ENCODE data around the gene PRAC2. TPM values are rescaled to one million over a fixed set of nuclear protein-coding genes. Genes with fewer than 3 reads are reported as not detected.
"Not testable (repeated sequence)": the region's sequence is repeated elsewhere in the genome, so short reads cannot be mapped to it uniquely, and the experiment has no call there.

PRAC2 gene
- total RNA-seq, 1 donor from 2014 or later = not detected

DNA sequence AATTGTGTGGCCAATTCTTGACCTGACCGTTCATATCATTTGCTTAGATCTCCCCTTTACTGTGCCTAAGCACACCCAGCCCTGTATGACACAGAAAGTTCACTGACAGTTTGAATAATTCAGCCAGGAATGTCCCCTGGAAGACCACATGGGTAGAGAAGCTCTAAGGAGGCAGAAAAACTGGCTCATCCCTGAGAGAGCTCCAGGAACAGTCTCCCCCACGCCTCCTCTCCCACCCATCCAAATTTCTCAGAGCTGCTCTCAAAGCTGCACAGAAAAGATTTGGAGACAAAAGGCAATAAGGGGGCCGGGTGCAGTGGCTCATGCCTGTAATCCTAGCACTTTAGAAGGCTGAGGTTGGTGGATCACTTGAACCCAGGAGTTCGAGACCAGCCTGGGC lies 11.9 kb upstream of the PRAC2 start:
- Histone ChIP-seq H3K4me3 (no peak overlapping the region), H3K27me3 (no peaks in the 10 kb centered on the region), H3K9me3 (no peaks in the 10 kb centered on the region), H3K4me1 (no peaks in the 10 kb centered on the region), H3K27ac (no peak overlapping the region), H3K36me3 (no peaks in the 10 kb centered on the region)
- DNase-seq (ENCODE audit: low spot score in 2 of 2) = no peak
- TF ChIP-seq, protein P1, sequence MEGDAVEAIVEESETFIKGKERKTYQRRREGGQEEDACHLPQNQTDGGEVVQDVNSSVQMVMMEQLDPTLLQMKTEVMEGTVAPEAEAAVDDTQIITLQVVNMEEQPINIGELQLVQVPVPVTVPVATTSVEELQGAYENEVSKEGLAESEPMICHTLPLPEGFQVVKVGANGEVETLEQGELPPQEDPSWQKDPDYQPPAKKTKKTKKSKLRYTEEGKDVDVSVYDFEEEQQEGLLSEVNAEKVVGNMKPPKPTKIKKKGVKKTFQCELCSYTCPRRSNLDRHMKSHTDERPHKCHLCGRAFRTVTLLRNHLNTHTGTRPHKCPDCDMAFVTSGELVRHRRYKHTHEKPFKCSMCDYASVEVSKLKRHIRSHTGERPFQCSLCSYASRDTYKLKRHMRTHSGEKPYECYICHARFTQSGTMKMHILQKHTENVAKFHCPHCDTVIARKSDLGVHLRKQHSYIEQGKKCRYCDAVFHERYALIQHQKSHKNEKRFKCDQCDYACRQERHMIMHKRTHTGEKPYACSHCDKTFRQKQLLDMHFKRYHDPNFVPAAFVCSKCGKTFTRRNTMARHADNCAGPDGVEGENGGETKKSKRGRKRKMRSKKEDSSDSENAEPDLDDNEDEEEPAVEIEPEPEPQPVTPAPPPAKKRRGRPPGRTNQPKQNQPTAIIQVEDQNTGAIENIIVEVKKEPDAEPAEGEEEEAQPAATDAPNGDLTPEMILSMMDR (IDR thresholded peaks at IDR 0.05) = no peak
- intact Hi-C loops (cut with DNase I) = no loop called here

DNA sequence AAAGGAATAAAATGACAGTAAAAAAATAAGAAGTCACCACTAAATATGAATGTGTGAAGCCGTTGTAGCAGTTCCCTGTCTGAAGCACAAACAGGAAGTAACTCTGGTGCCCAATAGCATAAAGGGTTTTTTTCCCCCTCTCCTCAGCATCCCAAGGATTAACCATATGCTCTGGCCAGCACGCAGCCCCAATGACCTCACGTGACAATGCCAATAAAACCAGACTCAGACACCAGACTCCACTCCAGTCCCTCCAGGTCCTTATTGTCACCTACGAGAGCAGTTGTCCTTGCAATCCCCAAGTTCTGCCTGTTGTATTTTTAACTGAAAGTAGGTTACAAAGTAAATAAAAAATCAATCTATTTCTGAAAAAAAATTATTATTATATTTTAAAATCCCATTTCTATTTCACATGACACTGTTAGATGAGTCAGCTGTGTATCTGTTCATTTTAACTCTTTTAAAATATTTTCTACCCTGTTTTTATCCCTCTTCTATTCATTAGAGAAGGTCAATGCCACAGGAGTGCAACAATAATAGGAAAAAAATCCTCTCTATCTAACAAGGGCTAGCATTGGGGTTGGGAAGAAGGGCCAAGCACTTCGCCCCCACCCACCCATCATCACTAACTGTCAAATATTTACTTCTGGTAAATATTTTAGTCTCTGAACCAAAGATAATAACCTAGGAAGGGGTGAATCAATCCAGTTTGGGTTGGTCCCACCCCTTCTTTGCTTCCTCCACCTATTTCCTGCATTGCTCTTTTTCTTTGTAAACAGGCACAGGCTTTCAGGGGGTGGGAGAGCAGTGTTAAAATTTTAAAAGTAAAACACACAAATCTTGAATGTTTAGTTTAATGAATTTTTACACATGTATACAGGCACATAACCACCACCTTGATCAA lies 7.2 kb upstream of the PRAC2 start:
- Histone ChIP-seq H3K27me3 (peaks cover 20% of the 10 kb centered on the region), H3K27ac (no peak overlapping the region), H3K36me3 (no peaks in the 10 kb centered on the region), H3K9me3 (no peaks in the 10 kb centered on the region), H3K4me1 (no peaks in the 10 kb centered on the region), H3K4me3 (no peak overlapping the region)
- intact Hi-C loops (cut with DNase I) = no loop called here
- DNase-seq (ENCODE audit: low spot score in 2 of 2) = no peak
- TF ChIP-seq, protein P1 (IDR thresholded peaks at IDR 0.05) = no peak

DNA sequence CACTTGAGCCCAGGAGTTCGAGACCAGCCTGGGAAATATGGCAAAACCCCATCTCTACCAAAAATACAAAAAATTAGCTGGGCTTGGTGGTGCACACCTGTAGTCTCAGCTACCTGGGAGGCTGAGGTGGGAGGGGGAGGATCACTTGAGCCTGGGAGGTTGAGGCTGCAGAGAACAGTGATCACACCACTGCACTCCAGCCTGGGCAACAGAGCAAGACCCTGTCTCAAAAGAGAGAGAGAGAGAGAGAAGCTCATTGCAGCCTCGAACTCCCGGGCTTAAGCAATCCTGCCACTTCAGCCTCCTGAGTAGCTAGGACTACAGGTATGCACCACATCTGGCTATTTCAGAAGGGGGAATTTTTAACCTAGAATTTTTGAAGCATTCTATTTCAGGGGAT lies 6.4 kb upstream of the PRAC2 start:
- intact Hi-C loops (cut with DNase I); H3K4me1 ChIP-seq; DNase-seq (ENCODE audit: low spot score in 2 of 2); H3K36me3 ChIP-seq; H3K9me3 ChIP-seq; H3K27ac ChIP-seq; H3K4me3 ChIP-seq: not testable (repeated sequence)
- H3K27me3 ChIP-seq = peaks cover 26% of the 10 kb centered on the region

DNA sequence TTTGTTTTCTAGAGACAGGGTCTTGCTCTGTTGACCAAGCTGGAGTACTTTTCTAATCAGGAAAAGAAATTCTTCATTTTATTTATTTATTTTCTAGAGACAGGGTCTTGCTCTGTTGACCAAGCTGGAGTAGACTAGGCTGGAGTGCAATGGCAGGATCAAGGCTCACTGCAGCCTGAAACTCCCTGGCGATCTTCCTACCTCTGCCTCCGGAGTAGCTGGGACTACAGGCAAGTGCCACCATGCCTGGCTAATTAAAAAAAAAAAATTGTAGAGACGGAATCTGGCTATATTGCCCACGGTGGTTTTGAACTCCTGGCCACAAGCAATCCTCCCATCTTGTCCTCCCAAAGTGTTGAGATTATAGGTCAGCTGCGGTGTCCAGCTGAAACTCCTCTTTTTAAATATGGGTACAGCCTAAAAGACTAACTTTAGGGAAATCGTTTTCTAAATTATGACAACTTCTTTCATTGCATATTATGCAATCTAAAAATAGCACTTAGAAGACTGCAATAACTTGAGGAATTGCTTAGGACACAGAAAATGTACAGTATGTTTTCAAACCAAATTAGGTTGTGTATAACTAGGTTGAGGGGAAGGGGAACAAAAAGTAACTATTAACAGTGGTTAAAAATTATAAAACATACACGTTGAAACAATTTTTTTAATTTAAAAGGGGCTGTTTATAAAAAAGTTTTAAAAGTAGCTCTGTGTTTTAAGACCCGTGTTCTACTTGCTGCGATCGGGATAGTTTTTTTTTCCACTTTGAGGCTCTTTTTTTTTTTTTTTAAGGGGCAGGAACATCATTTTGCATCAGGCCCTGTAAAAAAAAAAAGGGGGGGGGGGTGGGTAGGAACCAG lies 5.4 kb upstream of the PRAC2 start:
- Histone ChIP-seq H3K4me1 (no peaks in the 10 kb centered on the region), H3K36me3 (no peaks in the 10 kb centered on the region), H3K9me3 (no peaks in the 10 kb centered on the region), H3K4me3 (no peak overlapping the region), H3K27ac (no peak overlapping the region), H3K27me3 (peaks cover 34% of the 10 kb centered on the region)
- DNase-seq (ENCODE audit: low spot score in 2 of 2) = no peak
- TF ChIP-seq, protein P1 (IDR thresholded peaks at IDR 0.05) = no peak
- intact Hi-C loops (cut with DNase I) = no loop called here

DNA sequence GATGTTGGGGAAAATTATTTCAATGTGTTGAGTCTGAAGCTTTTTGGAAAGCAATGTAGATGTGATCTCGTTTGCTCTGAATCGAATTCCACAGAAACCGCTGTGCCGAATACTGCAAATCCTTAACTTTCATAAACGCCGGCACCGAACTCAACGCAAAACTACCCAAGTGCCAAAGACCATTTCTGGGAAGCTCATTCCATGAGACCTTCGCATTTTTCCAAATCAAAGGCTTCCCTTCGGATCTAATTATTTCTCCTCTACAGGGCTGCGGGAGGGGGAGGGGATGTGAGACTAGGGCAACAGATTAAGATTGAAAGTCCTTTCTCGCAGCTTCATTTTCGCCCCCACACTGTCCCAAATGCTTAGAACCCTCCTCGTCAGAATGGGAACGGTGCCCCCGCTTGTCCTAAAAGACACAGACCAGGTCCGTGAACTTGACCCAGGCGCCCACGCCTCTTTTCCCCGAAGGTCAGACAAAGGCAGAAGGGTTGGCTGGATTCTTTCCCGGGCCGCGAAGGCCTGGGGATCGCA lies 4.7 kb upstream of the PRAC2 start:
- intact Hi-C loops (cut with DNase I) = no loop called here
- H3K4me3 ChIP-seq = no peak overlapping the region

More for the DNA sequence above, 4.7 kb upstream of the PRAC2 start:
- TF ChIP-seq, protein P1 (IDR thresholded peaks at IDR 0.05) = no peak
- Histone ChIP-seq H3K9me3 (no peaks in the 10 kb centered on the region), H3K36me3 (no peaks in the 10 kb centered on the region), H3K27ac (no peak overlapping the region), H3K4me1 (no peaks in the 10 kb centered on the region), H3K27me3 (peaks cover 39% of the 10 kb centered on the region)
- no peak for DNase-seq (ENCODE audit: low spot score in 2 of 2)
